HL-60/S4 treated with retinoic acid at 250 ng/mL for 4 days and 3 days (cell line): ENCODE results near the gene GRIK4.

Experiments
- in situ Hi-C: fragments of 300-500 bp; cut with MboI; formaldehyde crosslinking; loops from 2 replicates; pipeline ENCODE4 v1.7.0; 2022; ENCODE audit warnings: low sequenced_read_pairs

Gene GRIK4

DNA sequence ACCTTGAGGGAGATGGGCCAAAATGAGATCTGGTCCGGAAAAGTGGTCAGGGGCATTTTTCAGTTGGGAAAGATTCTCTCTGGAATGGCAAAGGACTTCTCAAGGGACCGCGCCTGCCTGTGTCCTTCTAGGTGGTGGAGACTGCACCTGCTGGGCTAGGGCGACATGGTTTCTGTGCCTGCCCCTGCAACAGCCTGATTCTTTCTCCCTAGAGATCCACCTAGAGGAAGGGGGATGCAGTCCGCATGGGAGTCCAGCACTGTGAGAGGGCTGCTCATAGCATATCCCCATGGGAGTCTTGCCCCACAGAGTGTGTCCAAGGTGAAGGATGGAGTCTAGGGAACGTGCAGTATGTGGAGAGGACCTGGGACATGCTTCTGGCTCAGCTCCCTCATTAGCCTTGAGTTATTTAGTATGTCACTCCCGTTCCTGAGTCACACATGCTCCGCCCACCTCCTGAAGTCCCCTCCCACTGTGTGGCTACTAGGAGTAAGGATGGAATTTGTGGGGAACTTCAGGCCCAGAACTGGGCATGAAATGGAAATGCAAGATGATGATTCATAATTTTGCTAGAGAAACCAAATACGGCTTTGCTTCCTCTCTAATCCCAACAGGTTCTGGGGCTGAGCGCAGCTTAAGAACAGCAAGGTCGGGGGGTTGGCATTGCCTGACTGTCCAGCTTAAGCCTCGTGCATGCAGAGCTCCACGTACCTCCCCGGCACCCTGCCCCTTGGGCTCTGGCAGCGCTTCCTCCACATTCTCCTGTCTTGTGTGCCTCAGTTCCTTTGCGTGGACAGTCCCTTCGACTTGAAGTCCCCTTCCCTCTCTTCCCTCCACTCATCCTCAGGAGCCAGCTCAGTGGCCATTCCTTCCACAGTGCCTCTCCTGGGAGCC, 35.0 kb downstream of the GRIK4 start:
- in situ Hi-C loops: no loop called here

DNA sequence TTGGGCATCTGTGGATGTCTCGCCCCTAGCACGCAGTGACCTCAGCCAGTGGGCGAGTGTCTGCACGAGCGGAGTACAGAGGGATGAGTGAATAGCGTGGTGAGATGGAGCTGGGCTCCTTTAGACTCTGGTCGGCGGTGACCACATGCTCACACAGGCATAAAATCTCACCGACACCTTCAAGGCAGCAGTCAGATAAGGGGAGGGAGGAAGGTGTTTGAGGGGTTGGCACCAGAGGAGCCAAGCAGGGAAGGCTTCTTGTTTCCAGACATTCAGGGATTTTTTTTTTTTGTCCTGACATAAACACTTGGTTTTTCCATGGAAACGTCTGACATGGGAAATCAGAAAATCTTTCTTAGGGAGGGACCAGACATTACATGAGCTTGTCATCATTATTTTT, 35.8 kb downstream of the GRIK4 start:
- in situ Hi-C loops: no loop called here

DNA sequence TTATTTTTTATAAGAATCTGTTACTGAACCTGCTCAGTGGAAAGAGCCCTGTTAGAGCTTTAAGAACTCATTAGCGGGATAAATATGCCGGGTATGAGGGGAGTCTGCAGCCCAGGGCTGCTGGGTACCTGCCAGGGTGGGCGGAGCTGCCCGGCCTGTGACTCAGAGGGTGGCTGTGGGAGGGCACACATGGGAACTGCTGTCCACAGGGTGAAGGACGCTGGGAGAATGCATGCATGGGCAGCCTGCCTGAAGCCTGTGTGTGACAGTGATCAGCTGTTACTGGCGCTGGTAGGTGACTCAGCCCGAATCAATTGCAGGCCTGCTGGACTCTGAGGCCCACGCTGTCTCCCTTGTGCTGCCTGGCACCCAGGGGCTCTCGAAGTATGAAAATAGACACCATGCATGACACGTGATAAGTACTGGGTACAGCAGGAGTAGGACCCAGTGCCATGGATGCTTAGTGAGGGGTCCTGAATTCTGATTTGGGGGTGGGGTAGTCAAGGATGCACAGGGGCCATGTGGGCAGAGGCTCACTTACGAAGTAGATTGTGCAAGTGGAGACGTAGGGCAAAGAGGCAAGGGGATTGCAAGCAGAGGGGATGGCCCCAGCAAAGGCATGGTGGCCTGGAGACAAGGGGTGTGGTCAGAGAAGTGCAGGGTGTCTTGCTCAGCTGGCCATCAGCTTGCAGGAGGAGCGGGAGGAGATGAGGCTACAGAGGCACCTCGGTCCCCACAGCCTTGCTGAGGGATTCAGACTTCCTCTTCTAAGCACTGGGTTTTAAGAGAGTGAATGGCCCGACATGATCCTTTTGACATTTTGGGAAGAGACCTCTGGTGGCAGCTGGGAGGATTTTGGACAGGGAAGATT, 36.5 kb downstream of the GRIK4 start:
- in situ Hi-C loops: no loop called here

GRCh38 chr11:120548682-120549209, 37.2 kb downstream of the GRIK4 start:
- in situ Hi-C loops: no loop called here

GRCh38 chr11:120549346-120549745, 37.8 kb downstream of the GRIK4 start:
- in situ Hi-C loops: no loop called here

DNA sequence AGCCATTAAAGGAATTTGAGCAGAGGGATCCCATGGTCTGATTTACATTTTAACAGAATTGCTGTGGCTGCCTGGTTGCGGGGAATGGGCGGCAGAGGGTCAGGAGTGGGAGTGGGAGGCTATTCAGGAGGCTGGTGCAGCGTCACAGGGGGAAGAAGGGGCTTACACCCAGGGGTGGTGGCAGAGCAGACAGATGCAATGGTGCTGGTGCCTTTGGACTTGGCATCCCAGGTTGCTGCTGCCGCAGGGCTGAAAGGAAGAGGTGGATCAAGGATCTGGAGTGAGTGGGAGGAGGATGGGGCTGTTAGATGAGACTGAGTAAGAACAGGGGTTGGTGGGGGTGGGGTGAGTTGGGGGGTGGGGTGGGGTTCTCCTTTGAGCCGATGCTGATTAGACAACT, 38.5 kb downstream of the GRIK4 start:
- in situ Hi-C loops: no loop called here

DNA sequence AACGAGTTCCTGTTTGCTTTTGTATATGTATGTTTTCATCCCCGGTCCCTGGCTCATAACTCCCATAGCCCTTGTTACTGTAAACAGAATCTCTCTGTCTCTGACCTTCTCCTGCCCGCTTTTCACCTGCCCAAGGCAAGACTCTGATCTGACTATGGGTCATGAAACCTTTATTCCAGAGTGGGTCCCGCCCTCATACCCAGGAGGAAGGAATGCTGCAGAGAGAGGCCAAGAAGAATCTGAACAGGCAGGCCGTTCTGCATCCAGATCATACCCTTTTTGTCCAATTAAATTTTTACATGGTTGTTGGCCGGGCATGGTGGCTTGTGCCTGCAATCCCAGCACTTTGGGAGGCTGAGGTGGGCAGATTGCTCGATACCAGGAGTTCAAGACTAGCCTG, 39.6 kb downstream of the GRIK4 start:
- in situ Hi-C loops: no loop called here

GRCh38 chr11:120554766-120555432, 43.4 kb downstream of the GRIK4 start:
- in situ Hi-C loops: no loop called here

DNA sequence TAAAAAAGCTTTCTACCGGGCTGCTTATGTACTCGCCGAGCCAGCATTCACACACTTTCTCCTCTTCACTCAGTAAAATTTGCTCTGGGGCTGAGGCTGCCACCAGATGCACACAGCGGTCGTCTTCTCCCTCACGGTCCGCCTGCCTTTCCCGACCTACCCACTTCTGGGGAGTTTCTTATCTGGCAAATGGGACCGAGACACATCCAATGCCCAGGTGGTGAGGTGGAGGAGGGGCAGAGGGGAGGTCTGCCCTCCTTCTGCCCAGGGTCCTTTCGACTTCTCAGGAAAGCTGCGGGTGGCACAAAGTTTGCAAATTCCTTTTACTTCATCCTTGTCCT, 43.9 kb downstream of the GRIK4 start:
- in situ Hi-C loops: no loop called here

GRCh38 chr11:120556797-120557196, 45.2 kb downstream of the GRIK4 start:
- in situ Hi-C loops: no loop called here

- in situ Hi-C loops: no loop called here
These were observed 47.3 kb downstream of the GRIK4 start for GRCh38 chr11:120558744-120559431.

GRCh38 chr11:120561286-120561685, 49.7 kb downstream of the GRIK4 start:
- in situ Hi-C loops: no loop called here

- in situ Hi-C loops: no loop called here
These were observed 51.4 kb downstream of the GRIK4 start for GRCh38 chr11:120562806-120563425.

DNA sequence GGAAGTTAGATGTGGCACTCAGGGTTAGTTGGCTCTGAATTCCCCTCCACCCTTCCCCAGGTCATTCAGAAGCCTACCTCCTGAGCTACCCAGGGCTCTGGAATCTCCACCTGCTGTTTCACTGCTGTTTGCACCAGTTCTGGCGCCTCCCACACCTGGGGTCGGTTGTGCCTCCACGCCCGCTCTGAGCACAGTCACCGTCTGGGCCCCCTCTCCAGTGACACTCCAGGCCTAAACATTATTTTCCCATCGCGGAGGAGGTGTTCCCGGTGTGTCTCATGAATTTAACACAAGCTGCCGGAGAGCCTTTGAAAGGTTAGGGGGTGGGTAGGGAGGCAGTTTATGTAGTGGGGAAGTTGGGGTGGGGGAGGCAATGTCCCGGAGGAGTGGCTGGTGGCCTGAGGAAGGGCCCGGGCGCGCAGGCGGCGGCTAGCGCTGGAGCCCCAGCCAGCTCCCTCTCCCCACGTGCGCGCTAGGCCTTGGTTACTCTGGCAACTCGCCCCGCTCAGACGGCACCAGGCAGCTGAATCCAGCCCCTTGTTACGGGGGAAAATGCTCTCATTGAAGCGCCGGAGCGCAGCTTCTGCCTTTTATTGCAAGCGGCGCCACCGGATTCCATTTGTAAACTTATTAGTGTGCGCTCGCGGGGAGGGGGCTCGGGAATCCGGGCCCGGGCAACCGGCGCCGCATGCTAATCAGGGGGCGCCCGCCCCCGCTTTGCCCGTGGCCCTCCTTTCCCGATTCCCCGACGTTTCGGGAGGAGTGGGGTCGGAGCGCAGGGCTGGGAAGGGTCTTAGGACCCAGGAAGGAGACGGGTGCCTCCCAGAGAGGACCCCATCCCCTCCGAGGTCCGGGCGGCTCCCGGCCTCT, 52.4 kb downstream of the GRIK4 start:
- in situ Hi-C loops: no loop called here

- in situ Hi-C loops: no loop called here
These were observed 53.2 kb downstream of the GRIK4 start for GRCh38 chr11:120564573-120565311.

DNA sequence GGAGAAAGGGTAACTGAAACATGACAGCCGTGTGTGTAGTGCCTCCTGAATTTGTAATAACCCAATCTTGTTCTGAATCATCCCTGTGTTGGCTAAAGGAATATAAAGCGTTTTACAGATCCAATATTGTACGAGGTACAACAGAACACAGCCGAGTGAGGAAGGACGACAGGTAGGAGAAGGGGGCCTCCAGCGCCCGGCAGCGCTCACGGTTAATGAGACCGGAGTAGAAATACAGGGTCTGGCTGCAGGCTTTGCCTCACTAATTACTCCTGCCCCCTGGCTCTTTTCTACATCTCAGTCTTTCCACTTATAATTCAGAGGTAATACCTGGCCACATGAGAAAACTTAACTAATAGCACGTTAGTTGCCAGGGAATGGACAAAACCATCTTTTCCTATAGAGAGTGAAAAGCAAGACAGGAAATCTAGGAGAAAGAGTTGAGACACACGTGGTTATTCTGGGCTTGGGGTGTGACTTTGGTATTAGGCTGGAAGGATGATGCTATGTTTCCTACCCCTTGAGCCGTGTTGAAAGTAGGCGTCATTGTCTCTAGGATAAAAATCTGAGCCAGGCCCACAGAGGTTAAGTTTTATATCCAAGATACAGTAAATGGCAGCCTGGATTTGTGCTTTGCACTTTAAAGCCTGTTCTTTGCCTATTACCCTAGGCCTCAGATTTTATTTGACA, 54.1 kb downstream of the GRIK4 start:
- in situ Hi-C loops: no loop called here

- in situ Hi-C loops: no loop called here
These were observed 54.6 kb downstream of the GRIK4 start for GRCh38 chr11:120566176-120566575.
